Loucy (cell line): ENCODE data around the gene MBOAT7.

Source experiments
- CTCF ChIP-seq: fragments of 200-600 bp; sonication (generic); conservative IDR thresholded peaks from 2 replicates; pipeline ENCODE4 v1.5.1; 2014; ENCODE audit warnings: mild to moderate bottlenecking, antibody characterized with exemption, low read length
- EZH2phosphoT487 ChIP-seq: fragments of 200-600 bp; IDR thresholded peaks from 2 replicates; pipeline ENCODE4 v1.6.1; 2018; ENCODE audit warnings: antibody characterized with exemption, mild to moderate bottlenecking, moderate library complexity, borderline replicate concordance

- TF ChIP-seq CTCF (no peak), EZH2phosphoT487 (no peak)
These were observed 11.9 kb upstream of the MBOAT7 start for GRCh38 chr19:54201172-54201701.
